Brain microvascular endothelial cell (primary cell): ENCODE results near the gene FIBCD1.

ENCODE experiments used
- DNase-seq: peaks from one replicate; pipeline ENCODE4 v3.0.0-alpha.2; 2020
- H3K27ac ChIP-seq: fragments of 250-450 bp; sonication (Bioruptor Pico); 2 replicates; pipeline ENCODE4 v1.5.1; 2020; ENCODE audit warnings: mild to moderate bottlenecking, moderate library complexity
- H3K27me3 ChIP-seq: fragments of 250-450 bp; sonication (Bioruptor Pico); replicated peaks from 2 replicates; pipeline ENCODE4 v1.5.1; 2020; ENCODE audit warnings: mild to moderate bottlenecking
- H3K36me3 ChIP-seq: fragments of 250-450 bp; sonication (Bioruptor Pico); replicated peaks from 2 replicates; pipeline ENCODE4 v1.5.1; 2020; ENCODE audit warnings: mild to moderate bottlenecking
- H3K4me3 ChIP-seq: 2 replicates; pipeline ENCODE4 v1.5.1; 2011; ENCODE audit warnings: low read depth, mild to moderate bottlenecking, control low read depth, low read length, moderate library complexity
- in situ Hi-C: cut with HindIII; loops from 2 replicates; pipeline ENCODE4 v1.10.0; 2017; ENCODE audit warnings: low sequenced_read_pairs, low pct_ligation_motif_present
- TF ChIP-seq, protein P1 (sequence below): IDR thresholded peaks from 2 replicates; pipeline ENCODE4 v1.5.1; 2011; ENCODE audit warnings: low read depth, mild to moderate bottlenecking, moderate library complexity, low read length, control low read depth, inconsistent platforms; ENCODE audit errors: missing control alignments

FIBCD1 gene

DNA sequence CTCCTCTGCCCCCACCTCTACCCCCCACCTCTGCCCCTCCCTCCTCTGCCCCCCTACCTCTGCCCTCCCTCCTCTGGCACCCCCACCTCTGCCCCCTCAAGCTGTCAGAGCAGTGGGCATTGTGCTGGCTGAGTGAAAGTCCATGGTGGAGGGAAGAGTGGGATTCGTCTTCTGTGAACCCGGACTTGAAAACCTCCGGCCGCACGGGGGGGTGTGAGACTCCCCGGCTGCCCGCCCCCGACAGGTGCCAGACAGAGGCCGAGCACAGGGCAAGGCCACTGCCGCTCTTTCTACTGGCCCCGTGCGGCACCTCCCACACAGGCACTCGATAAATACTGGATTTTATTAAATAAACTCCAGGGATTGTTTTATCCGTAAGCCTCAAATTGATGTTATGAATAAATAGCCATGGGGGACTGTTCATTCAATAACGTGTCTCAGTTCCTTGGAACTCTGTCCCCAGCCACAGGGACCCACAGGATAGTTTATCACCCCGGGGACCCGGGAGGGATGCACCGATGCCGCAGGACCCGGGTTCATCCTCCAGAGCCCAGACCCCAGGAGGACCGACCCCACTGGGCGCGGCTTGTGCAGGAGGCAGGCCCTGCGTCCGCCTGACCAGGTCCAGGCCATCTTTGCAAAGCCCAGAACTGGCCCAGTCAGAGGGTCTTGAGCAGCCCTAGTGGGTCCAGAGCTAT, 39.8 kb downstream of the FIBCD1 start:
- Histone ChIP-seq H3K27ac (no peak overlapping the region), H3K4me3 (no peak overlapping the region), H3K27me3 (peaks cover 58% of the 10 kb centered on the region), H3K36me3 (peaks cover 3% of the 10 kb centered on the region)
- in situ Hi-C loops = no loop called here
- DNase-seq = no peak
- TF ChIP-seq, protein P1, sequence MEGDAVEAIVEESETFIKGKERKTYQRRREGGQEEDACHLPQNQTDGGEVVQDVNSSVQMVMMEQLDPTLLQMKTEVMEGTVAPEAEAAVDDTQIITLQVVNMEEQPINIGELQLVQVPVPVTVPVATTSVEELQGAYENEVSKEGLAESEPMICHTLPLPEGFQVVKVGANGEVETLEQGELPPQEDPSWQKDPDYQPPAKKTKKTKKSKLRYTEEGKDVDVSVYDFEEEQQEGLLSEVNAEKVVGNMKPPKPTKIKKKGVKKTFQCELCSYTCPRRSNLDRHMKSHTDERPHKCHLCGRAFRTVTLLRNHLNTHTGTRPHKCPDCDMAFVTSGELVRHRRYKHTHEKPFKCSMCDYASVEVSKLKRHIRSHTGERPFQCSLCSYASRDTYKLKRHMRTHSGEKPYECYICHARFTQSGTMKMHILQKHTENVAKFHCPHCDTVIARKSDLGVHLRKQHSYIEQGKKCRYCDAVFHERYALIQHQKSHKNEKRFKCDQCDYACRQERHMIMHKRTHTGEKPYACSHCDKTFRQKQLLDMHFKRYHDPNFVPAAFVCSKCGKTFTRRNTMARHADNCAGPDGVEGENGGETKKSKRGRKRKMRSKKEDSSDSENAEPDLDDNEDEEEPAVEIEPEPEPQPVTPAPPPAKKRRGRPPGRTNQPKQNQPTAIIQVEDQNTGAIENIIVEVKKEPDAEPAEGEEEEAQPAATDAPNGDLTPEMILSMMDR = no peak

DNA sequence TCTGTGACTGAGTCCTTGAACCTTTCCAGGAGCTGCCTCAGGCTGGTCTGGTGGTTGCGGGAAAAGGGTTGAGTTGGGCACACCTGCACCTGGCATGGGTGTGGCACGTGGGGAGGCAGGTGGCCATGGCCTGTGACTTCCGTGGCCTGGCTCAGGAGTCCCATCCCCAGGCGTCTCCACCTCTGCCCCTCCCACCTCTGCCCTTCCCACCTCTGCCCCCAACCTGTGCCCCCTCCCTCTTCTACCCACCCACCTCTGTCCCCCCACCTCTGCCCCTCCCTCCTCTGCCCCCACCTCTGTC, 40.5 kb downstream of the FIBCD1 start:
- peaks cover 10% of the 10 kb centered on the region for H3K36me3 ChIP-seq
- H3K27me3 ChIP-seq = peaks cover 63% of the 10 kb centered on the region
- H3K27ac ChIP-seq = no peak overlapping the region
- H3K4me3 ChIP-seq = no peak overlapping the region
- no peak for DNase-seq
- TF ChIP-seq, protein P1 = no peak
- in situ Hi-C loops = no loop called here

DNA sequence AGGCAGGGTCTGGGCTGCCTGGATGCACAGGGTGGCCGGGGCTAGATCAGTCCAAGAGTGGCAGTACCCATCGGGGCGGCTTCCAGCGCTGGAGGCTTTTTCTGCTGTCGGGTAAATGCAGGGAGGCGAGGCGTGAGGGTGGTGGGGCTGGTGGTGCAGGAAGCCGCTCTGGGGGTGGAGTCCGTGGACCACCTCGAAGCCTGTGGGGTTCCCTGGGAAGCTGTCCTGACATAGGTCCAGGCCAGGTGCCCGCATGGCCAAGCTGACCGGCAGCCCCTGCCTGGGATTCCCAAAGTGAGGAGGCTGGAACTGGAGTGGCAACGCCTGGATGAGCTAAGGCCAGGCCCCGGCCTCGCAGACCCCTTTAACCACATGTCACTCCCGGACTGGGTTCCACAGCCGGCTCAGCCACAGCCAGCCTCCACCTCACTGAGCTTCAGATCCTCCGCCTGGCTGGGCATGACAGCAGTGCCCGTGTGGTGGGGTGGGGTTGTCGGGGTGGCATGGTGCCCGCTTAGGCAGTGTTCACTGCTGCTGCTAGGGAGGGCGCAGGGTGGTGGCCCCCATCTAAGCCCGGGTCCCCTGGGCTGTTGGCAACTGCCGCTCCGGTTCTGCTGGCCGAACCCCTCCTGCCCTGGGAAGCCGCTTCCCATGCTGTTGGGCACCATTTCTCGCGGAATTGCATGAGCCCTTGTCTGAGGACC, 41.0 kb downstream of the FIBCD1 start:
- H3K36me3 ChIP-seq = peaks cover 15% of the 10 kb centered on the region
- no peak for DNase-seq
- H3K27ac ChIP-seq = no peak overlapping the region
- in situ Hi-C loops = no loop called here
- TF ChIP-seq, protein P1 = no peak
- H3K27me3 ChIP-seq = peaks cover 63% of the 10 kb centered on the region
- no peak overlapping the region for H3K4me3 ChIP-seq

DNA sequence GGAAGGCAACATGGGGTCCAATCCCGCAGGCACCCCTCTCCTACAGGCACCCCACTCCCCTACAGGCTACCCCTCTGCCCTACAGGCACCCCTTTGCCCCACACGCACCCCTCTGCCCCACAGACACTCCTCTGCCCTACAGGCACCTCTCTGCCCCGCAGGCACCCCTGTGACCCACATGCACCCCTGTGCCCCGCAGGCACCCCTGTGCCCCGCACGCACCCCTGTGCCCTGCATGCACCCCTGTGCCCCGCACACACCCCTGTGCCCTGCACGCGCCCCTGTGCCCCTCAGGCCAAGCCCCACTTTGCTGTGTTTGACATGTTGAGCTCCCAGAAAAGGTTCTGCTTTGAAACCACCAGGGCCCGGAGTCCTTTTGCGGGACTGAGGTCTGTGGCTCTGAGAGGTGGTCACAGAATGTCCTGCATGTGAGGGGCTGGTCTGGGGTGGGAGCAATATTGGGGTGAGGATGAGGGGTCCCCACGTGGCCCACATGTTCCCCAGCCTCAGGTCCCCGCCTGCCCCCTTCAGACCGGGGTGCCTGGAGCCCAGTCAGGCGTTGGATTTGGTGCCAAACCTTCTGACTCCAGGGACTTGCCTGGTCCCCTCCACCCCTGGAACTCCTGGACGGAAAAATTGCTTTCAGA, 41.8 kb downstream of the FIBCD1 start:
- no peak overlapping the region for H3K27ac ChIP-seq
- in situ Hi-C loops = no loop called here
- H3K27me3 ChIP-seq = peaks cover 58% of the 10 kb centered on the region
- H3K4me3 ChIP-seq = no peak overlapping the region
- TF ChIP-seq, protein P1 = no peak
- DNase-seq = no peak
- H3K36me3 ChIP-seq = peaks cover 22% of the 10 kb centered on the region

DNA sequence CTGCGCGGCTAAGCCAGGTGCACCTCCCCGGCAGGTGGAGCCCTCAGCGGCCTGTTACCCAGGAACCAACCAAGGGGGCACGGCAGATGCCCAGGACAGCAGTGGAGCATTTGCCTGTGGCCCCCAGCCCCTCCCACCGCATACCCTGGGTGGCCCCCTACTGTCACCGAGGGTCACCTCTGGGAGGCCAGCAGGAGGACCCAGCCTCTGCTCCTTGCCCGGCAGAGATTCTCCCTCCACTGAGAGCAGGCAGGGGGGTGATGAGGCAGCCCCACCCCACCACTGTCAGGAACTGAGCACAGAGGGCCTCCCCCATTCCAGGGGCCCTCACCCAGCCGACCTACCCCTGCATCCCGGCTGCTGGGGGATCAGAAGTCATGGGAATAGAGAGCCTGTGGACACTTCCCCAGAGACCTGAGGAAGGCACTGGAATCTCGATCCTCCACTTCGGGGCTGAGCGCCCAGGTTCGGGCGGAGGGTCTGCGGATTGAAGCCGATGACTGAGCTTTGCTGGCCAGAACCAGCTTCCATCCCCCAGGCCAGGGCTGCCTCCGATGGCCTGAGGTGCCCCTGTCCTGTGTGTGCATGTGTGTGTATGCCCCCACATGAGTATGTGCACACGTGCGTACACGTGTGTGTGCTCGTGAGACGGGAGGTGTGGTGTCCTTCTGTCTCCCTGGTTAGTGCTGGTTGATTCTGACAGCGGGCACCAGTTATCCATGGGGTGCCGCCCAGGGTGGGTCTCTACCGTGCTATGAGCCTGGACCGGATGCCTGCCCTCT, 42.6 kb downstream of the FIBCD1 start, which contains the start of gene QRFP:
QRFP (minus strand) TSS at position 580 of the 782 bp plus-strand sequence. CDS start 2,974 bp downstream, outside the sequence.
- H3K27me3 ChIP-seq = peaks cover 52% of the 10 kb centered on the region
- H3K36me3 ChIP-seq = peaks cover 30% of the 10 kb centered on the region
- DNase-seq = no peak
- H3K4me3 ChIP-seq = no peak within 1 kb of the TSS
- H3K27ac ChIP-seq = peak within 1 kb of the TSS; percentile 7
- TF ChIP-seq, protein P1 = no peak
- in situ Hi-C loops = no loop called here
